Small intestine (tissue), 7 donors: Measurements from ENCODE around the gene NAALADL2. TPM values are rescaled to one million over a fixed set of nuclear protein-coding genes. Genes with fewer than 3 reads are reported as not detected.

Experiments used
- DNase-seq, 2 donors: peaks; one replicate each; pipeline versions ENCODE4 v3.0.0 to v3.0.0-alpha.2; 2013
- FAIRE-seq: peaks from 2 replicates; lab custom pipeline; 2012; peaks lifted over from hg19 to GRCh38; lab: Jason Lieb, UNC
- H3K27ac ChIP-seq, 3 donors: one replicate each; pipeline ENCODE4 v1.5.1; 2013; ENCODE audit warnings: low read length in 2 of 3, mild to moderate bottlenecking in 2 of 3, control low read depth in 1 of 3, inconsistent platforms in 1 of 3, low read depth in 1 of 3, moderate library complexity in 1 of 3
- H3K27me3 ChIP-seq, 3 donors: one replicate each; pipeline ENCODE4 v1.6.1; 2013; ENCODE audit warnings: low read length in 3 of 3, inconsistent platforms in 1 of 3; ENCODE audit not compliant: control insufficient read depth in 3 of 3, insufficient read depth in 3 of 3
- H3K36me3 ChIP-seq, 3 donors: one replicate each; pipeline ENCODE4 v1.6.1; 2013; ENCODE audit warnings: low read length in 3 of 3, inconsistent platforms in 1 of 3, low read depth in 1 of 3, mild to moderate bottlenecking in 1 of 3, moderate library complexity in 1 of 3; ENCODE audit not compliant: control insufficient read depth in 3 of 3, insufficient read depth in 2 of 3
- H3K4me1 ChIP-seq, 3 donors: one replicate each; pipeline ENCODE4 v1.6.1; 2013; ENCODE audit warnings: low read length in 2 of 3, inconsistent platforms in 1 of 3, low read depth in 1 of 3, mild to moderate bottlenecking in 1 of 3, moderate library complexity in 1 of 3; ENCODE audit not compliant: control insufficient read depth in 3 of 3, insufficient read depth in 2 of 3
- H3K4me3 ChIP-seq, 3 donors: one replicate each; pipeline ENCODE4 v1.5.1; 2013; ENCODE audit warnings: low read length in 3 of 3, control low read depth in 1 of 3, inconsistent platforms in 1 of 3, low read depth in 1 of 3, mild to moderate bottlenecking in 1 of 3, moderate library complexity in 1 of 3
- H3K9me3 ChIP-seq, 2 donors: one replicate each; pipeline ENCODE4 v1.6.1; 2013; ENCODE audit warnings: low read depth in 1 of 2, low read length in 1 of 2; ENCODE audit not compliant: control insufficient read depth in 2 of 2, insufficient read depth in 1 of 2
- WGBS, 3 donors: extraction: QIAGEN DNeasy Blood & Tissue Kit; methylation state at CpG; one replicate each; pipeline ENCODE4 v1.1.7; 2013; 5-methylcytosine and 5-hydroxymethylcytosine counted together
- polyA plus RNA-seq, 4 donors: library from polyadenylated mRNA; stranded (reverse) in 3 of 4; unstranded in 1 of 4; fragments of 200-250 nt in 3 of 4; fragments of 120-200 nt in 1 of 4; gene quantifications; one replicate each; pipeline versions ENCODE4 v1.2.1 to v1.2.3, GENCODE V29; 2013
- donor health status: healthy with polysubstance abuse.
- donor health status: control.
- donor health status: control.
- donor health status: Bipolar disorder and iron deficiency.
- donor health status: healthy.

Gene NAALADL2
- polyA plus RNA-seq, 4 donors, result 0.22 to 7.8 (median 0.70) TPM

- H3K9me3 ChIP-seq, result no peaks in the 10 kb centered on the region
- no peak overlapping the region for H3K4me3 ChIP-seq
- WGBS, 3 donors, result 39 to 76% (median 56%) methylated on average over 6 of the region's 6 CpGs
- H3K27ac ChIP-seq, result no peak overlapping the region
- FAIRE-seq (no peak), DNase-seq (peak in 1 of 2 donors; percentile 36)
- H3K27me3 ChIP-seq, result no peaks in the 10 kb centered on the region
- H3K4me1 ChIP-seq, result no peaks in the 10 kb centered on the region
- no peaks in the 10 kb centered on the region for H3K36me3 ChIP-seq
These were observed 364.9 kb downstream of the NAALADL2 start for GRCh38 chr3:175224051-175224450.

- WGBS, 3 donors, result 80 to 87% (median 82%) methylated on average over 3 of the region's 3 CpGs
- Histone ChIP-seq H3K4me1 (no peaks in the 10 kb centered on the region), H3K9me3 (no peaks in the 10 kb centered on the region), H3K36me3 (no peaks in the 10 kb centered on the region), H3K27ac (no peak overlapping the region), H3K27me3 (no peaks in the 10 kb centered on the region), H3K4me3 (no peak overlapping the region)
- DNase-seq (no peak), FAIRE-seq (no peak)
These were observed 367.3 kb downstream of the NAALADL2 start for GRCh38 chr3:175226444-175226843.

- H3K36me3 ChIP-seq, result no peaks in the 10 kb centered on the region
- no peaks in the 10 kb centered on the region for H3K4me1 ChIP-seq
- no peak overlapping the region for H3K27ac ChIP-seq
- FAIRE-seq (no peak), DNase-seq (no peak)
- no peak overlapping the region for H3K4me3 ChIP-seq
- WGBS, 3 donors, result 73 to 92% (median 86%) methylated on average over 3 of the region's 3 CpGs
- H3K9me3 ChIP-seq, result no peaks in the 10 kb centered on the region
- H3K27me3 ChIP-seq, result no peaks in the 10 kb centered on the region
These were observed 368.0 kb downstream of the NAALADL2 start for GRCh38 chr3:175227126-175227525.

- Histone ChIP-seq H3K4me1 (no peaks in the 10 kb centered on the region), H3K27me3 (no peaks in the 10 kb centered on the region), H3K36me3 (no peaks in the 10 kb centered on the region), H3K9me3 (no peaks in the 10 kb centered on the region), H3K27ac (no peak overlapping the region), H3K4me3 (no peak overlapping the region)
- DNase-seq (no peak), FAIRE-seq (no peak)
- WGBS, 3 donors, result 88 to 94% (median 90%) methylated on average over 3 of the region's 3 CpGs
These were observed 375.1 kb downstream of the NAALADL2 start for GRCh38 chr3:175233957-175234940.

GRCh38 chr3:175238801-175239200 lies 379.7 kb downstream of the NAALADL2 start:
- no peak overlapping the region for H3K4me3 ChIP-seq
- DNase-seq (no peak), FAIRE-seq (no peak)
- no peaks in the 10 kb centered on the region for H3K9me3 ChIP-seq
- WGBS, 3 donors, result 69 to 80% (median 75%) methylated on average over 3 of the region's 3 CpGs
- no peaks in the 10 kb centered on the region for H3K27me3 ChIP-seq
- no peaks in the 10 kb centered on the region for H3K36me3 ChIP-seq
- H3K4me1 ChIP-seq, result no peaks in the 10 kb centered on the region
- H3K27ac ChIP-seq, result no peak overlapping the region

GRCh38 chr3:175240921-175241320 lies 381.8 kb downstream of the NAALADL2 start:
- WGBS, 3 donors, result 82 to 92% (median 87%) methylated on average over 2 of the region's 2 CpGs
- Histone ChIP-seq H3K27me3 (no peaks in the 10 kb centered on the region), H3K4me1 (no peaks in the 10 kb centered on the region), H3K27ac (no peak overlapping the region), H3K36me3 (no peaks in the 10 kb centered on the region), H3K4me3 (no peak overlapping the region), H3K9me3 (no peaks in the 10 kb centered on the region)
- FAIRE-seq (no peak), DNase-seq (no peak)

- Histone ChIP-seq H3K4me1 (no peaks in the 10 kb centered on the region), H3K9me3 (no peaks in the 10 kb centered on the region), H3K27ac (no peak overlapping the region), H3K4me3 (no peak overlapping the region), H3K36me3 (no peaks in the 10 kb centered on the region), H3K27me3 (no peaks in the 10 kb centered on the region)
- DNase-seq, result no peak
- WGBS, 3 donors, result 84 to 95% (median 88%) methylated on average over 2 of the region's 2 CpGs
- FAIRE-seq, result no peak
These were observed 383.1 kb downstream of the NAALADL2 start for GRCh38 chr3:175242243-175242642.

DNA sequence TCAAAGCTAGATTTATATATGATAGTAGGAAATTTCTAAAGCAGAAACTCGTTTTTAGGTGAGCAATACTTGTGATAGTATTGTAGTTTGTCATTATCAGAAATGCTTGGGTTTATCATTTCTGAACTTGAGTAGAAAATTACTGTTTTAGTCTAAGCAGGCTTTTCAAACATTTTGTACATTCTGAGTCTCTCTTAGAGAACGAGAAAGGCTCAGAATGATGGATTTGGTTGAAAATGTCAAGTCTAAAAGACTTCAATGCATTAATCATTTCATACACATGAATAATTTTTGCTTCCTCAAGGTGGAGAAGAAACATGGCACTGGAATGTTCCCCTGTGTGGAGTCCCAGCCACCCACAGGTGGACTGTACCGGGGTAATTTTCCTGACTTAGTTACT lies 387.1 kb downstream of the NAALADL2 start:
- WGBS, 3 donors, result 62 to 78% (median 69%) methylated on average over 3 of the region's 3 CpGs

More for the DNA sequence above, 387.1 kb downstream of the NAALADL2 start:
- H3K4me1 ChIP-seq, result no peaks in the 10 kb centered on the region
- H3K9me3 ChIP-seq, result no peaks in the 10 kb centered on the region
- no peak overlapping the region for H3K27ac ChIP-seq
- DNase-seq, result no peak
- FAIRE-seq, result no peak
- H3K36me3 ChIP-seq, result no peaks in the 10 kb centered on the region
- H3K27me3 ChIP-seq, result no peaks in the 10 kb centered on the region
- no peak overlapping the region for H3K4me3 ChIP-seq
